ENCODE results near the gene KRTAP5-1. TPM values are rescaled to one million over a fixed set of nuclear protein-coding genes. Genes with fewer than 3 reads are reported as not detected.

The KRTAP5-1 gene
- total and polyA plus RNA-seq, 10 of the 15 experiments (the other 5 are each of a cell fraction or from before 2014, with no cell fraction given): not detected

GRCh38 chr11:1572197-1573076 is 12.6 kb downstream of the KRTAP5-1 start, which contains the start of gene DUSP8 (continued):
- no peak for TF ChIP-seq BACH1 (IDR thresholded peaks at IDR 0.05; ENCODE audit: borderline replicate concordance)
- TF ChIP-seq YBX1 (IDR thresholded peaks at IDR 0.05): no peak
- no peak for TF ChIP-seq MTA2 (IDR thresholded peaks at IDR 0.05; ENCODE audit: low read depth)
- TF ChIP-seq ZNF687 (IDR thresholded peaks at IDR 0.05): no peak
- no peak for TF ChIP-seq KLF5 (IDR thresholded peaks at IDR 0.05; ENCODE audit: partially characterized antibody)
- TF ChIP-seq MTA3 (IDR thresholded peaks at IDR 0.05; ENCODE audit: borderline replicate concordance, low read length): no peak
- TF ChIP-seq MEF2B (IDR thresholded peaks at IDR 0.05; ENCODE audit: partially characterized antibody, poor library complexity, severe bottlenecking): no peak
- TF ChIP-seq CEBPB (IDR thresholded peaks at IDR 0.05; ENCODE audit: borderline replicate concordance in 1 of 2, low read depth in 2 of 2, low read length in 2 of 2): no peak
- no peak for TF ChIP-seq IRF4 (IDR thresholded peaks at IDR 0.05; ENCODE audit: low read depth, low read length)
- TF ChIP-seq PRDM15 (CRISPR knock-in tag; IDR thresholded peaks at IDR 0.05): no peak
- TF ChIP-seq GABPA (IDR thresholded peaks at IDR 0.05; ENCODE audit: low read depth): no peak
- no peak for TF ChIP-seq HDAC2 (IDR thresholded peaks at IDR 0.05)
- TF ChIP-seq ZNF622 (IDR thresholded peaks at IDR 0.05): no peak
- TF ChIP-seq ZBED1 (IDR thresholded peaks at IDR 0.05; ENCODE audit: borderline replicate concordance): no peak
- no peak for TF ChIP-seq TARDBP (IDR thresholded peaks at IDR 0.05; ENCODE audit: borderline replicate concordance)
- no peak for TF ChIP-seq MYB (IDR thresholded peaks at IDR 0.05; ENCODE audit: borderline replicate concordance, low read depth, low read length)
- no peak for TF ChIP-seq ATF3 (IDR thresholded peaks at IDR 0.05; ENCODE audit: borderline replicate concordance, extremely low read depth, low read depth, low read length)
- no peak for TF ChIP-seq NRF1 (conservative IDR thresholded peaks at IDR 0.05; ENCODE audit: low read depth, low read length)
- TF ChIP-seq PAX8 (IDR thresholded peaks at IDR 0.05): no peak
- no peak for TF ChIP-seq RCOR1 (conservative IDR thresholded peaks at IDR 0.05; ENCODE audit: low read depth, low read length)
- 0 out of 2 replicates have a peak, but pooled peaks have one; percentile 17 for TF ChIP-seq NR2F1 (conservative IDR thresholded peaks at IDR 0.05)
- TF ChIP-seq MEF2A (IDR thresholded peaks at IDR 0.05; ENCODE audit: insufficient read depth, low read depth, low read length): peak; percentile 58; the same call in 1 of the 2 replicates
